ENCODE results near the gene MAPKAPK2. TPM values are rescaled to one million over a fixed set of nuclear protein-coding genes. Genes with fewer than 3 reads are reported as not detected.
A peak's percentile ranks its signal among the peaks of the same experiment; 100 is the strongest.

The MAPKAPK2 gene
- total and polyA plus RNA-seq, 2 of the 13 experiments (the other 11 are each of a cell fraction or from before 2014, with no cell fraction given) = 16.6 to 34.0 TPM

GRCh38 chr1:206635080-206635977 lies 49.4 kb upstream of the MAPKAPK2 start, which contains the start of gene DYRK3 (continued):
- TF ChIP-seq ATM (IDR thresholded peaks at IDR 0.05; ENCODE audit: borderline replicate concordance) (no peak), TCF7 (IDR thresholded peaks at IDR 0.05; ENCODE audit: low read depth) (no peak), FOXO1 (CRISPR knock-in tag; IDR thresholded peaks at IDR 0.05) (no peak), ZBTB40 (IDR thresholded peaks at IDR 0.05) (no peak), ZBTB40 (CRISPR knock-in tag; IDR thresholded peaks at IDR 0.05) (peak; percentile 30; the same call in 1 of the 2 replicates), MZF1 (CRISPR knock-in tag; IDR thresholded peaks at IDR 0.05; ENCODE audit: borderline replicate concordance) (no peak), YEATS2 (CRISPR knock-in tag; IDR thresholded peaks at IDR 0.05; ENCODE audit: borderline replicate concordance) (peak; percentile 79; the same call in 1 of the 2 replicates), SP140L (CRISPR knock-in tag; IDR thresholded peaks at IDR 0.05; ENCODE audit: borderline replicate concordance) (no peak), NPAS2 (CRISPR knock-in tag; IDR thresholded peaks at IDR 0.05; ENCODE audit: borderline replicate concordance) (no peak), NR0B2 (CRISPR knock-in tag; IDR thresholded peaks at IDR 0.05) (peak; percentile 88), ZSCAN29 (CRISPR knock-in tag; conservative IDR thresholded peaks at IDR 0.05) (peak; percentile 88), MYC (CRISPR knock-in tag; IDR thresholded peaks at IDR 0.05; ENCODE audit: borderline replicate concordance) (peak; percentile 95), ZNF660 (CRISPR knock-in tag; IDR thresholded peaks at IDR 0.05; ENCODE audit: borderline replicate concordance, low read depth) (peak; percentile 61; the same call in 1 of the 2 replicates), ZNF24 (IDR thresholded peaks at IDR 0.05) (no peak), MYPOP (CRISPR knock-in tag; IDR thresholded peaks at IDR 0.05) (peak; percentile 87), SP4 (CRISPR knock-in tag; IDR thresholded peaks at IDR 0.05) (peak; percentile 58; the same call in 1 of the 2 replicates), ATRX (CRISPR knock-in tag; IDR thresholded peaks at IDR 0.05; ENCODE audit: borderline replicate concordance) (no peak), ZNF891 (CRISPR knock-in tag; IDR thresholded peaks at IDR 0.05) (peak; percentile 74), ARNTL (CRISPR knock-in tag; IDR thresholded peaks at IDR 0.05) (peak; percentile 66; the same call in 1 of the 2 replicates), ZSCAN12 (CRISPR knock-in tag; IDR thresholded peaks at IDR 0.05) (no peak)
